Progenitor cell of endocrine pancreas (in vitro differentiated cells): ENCODE data around the gene PRKCD. TPM values are rescaled to one million over a fixed set of nuclear protein-coding genes. Genes with fewer than 3 reads are reported as not detected.

Source experiments
- DNase-seq: peaks from one replicate; pipeline ENCODE4 v3.0.0; 2021; ENCODE audit warnings: low spot score; ENCODE audit not compliant: unreplicated experiment
- H3K27ac Mint-ChIP-seq: 2 replicates; pipeline ENCODE4 v1.8.0; 2021; ENCODE audit warnings: mild to moderate bottlenecking, moderate library complexity, mixed read lengths
- H3K27me3 Mint-ChIP-seq: 2 replicates; pipeline ENCODE4 v1.8.0; 2021; ENCODE audit warnings: mixed read lengths
- H3K36me3 Mint-ChIP-seq: 2 replicates; pipeline ENCODE4 v1.8.0; 2022; ENCODE audit warnings: mixed read lengths; ENCODE audit not compliant: insufficient read depth
- H3K4me1 Mint-ChIP-seq: 2 replicates; pipeline ENCODE4 v1.8.0; 2021; ENCODE audit warnings: low read depth, mixed read lengths
- H3K4me3 Mint-ChIP-seq: 2 replicates; pipeline ENCODE4 v1.8.0; 2021; ENCODE audit warnings: low read depth, mild to moderate bottlenecking, moderate library complexity, mixed read lengths
- H3K9me3 Mint-ChIP-seq: 2 replicates; pipeline ENCODE4 v1.8.0; 2021; ENCODE audit warnings: low read depth, mixed read lengths
- total RNA-seq: library from RNA; stranded (reverse); gene quantifications from 2 replicates; pipeline ENCODE4 v1.2.1, GENCODE V29; 2021
- TF ChIP-seq, protein P1 (sequence below): fragments of 200-600 bp; sonication (generic); IDR thresholded peaks from one replicate; pipeline ENCODE4 v1.5.0; 2021; ENCODE audit warnings: antibody characterized with exemption, mild to moderate bottlenecking; ENCODE audit not compliant: unreplicated experiment

Gene PRKCD
- total RNA-seq, 1 donor from 2014 or later, result 45.8 TPM

DNA sequence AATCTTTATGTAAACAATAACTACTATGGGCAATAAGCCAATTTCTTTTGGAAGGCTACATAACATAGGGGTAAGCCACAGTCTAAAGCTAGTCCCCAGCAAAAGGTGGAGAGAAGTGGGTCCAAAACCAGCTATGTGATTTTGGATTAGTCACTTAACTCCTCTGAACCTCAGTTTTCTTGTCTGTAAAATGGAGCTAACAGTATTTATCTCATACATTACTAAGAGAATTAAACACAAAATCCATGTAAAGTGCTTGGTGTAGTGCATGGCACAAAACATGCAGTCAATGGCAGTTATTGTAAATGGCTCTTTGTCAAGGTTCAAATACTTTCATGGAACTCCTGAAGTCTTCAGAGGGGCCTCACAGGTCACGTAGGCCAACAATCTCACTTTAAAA is 44.1 kb upstream of the PRKCD start:
- Mint-ChIP-seq H3K4me1 (peaks cover 5% of the 10 kb centered on the region), H3K9me3 (no peaks in the 10 kb centered on the region), H3K27ac (no peak overlapping the region), H3K36me3 (peaks cover 5% of the 10 kb centered on the region), H3K4me3 (no peak overlapping the region), H3K27me3 (no peaks in the 10 kb centered on the region)
- TF ChIP-seq, protein P1, sequence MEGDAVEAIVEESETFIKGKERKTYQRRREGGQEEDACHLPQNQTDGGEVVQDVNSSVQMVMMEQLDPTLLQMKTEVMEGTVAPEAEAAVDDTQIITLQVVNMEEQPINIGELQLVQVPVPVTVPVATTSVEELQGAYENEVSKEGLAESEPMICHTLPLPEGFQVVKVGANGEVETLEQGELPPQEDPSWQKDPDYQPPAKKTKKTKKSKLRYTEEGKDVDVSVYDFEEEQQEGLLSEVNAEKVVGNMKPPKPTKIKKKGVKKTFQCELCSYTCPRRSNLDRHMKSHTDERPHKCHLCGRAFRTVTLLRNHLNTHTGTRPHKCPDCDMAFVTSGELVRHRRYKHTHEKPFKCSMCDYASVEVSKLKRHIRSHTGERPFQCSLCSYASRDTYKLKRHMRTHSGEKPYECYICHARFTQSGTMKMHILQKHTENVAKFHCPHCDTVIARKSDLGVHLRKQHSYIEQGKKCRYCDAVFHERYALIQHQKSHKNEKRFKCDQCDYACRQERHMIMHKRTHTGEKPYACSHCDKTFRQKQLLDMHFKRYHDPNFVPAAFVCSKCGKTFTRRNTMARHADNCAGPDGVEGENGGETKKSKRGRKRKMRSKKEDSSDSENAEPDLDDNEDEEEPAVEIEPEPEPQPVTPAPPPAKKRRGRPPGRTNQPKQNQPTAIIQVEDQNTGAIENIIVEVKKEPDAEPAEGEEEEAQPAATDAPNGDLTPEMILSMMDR, result no peak
- no peak for DNase-seq

DNA sequence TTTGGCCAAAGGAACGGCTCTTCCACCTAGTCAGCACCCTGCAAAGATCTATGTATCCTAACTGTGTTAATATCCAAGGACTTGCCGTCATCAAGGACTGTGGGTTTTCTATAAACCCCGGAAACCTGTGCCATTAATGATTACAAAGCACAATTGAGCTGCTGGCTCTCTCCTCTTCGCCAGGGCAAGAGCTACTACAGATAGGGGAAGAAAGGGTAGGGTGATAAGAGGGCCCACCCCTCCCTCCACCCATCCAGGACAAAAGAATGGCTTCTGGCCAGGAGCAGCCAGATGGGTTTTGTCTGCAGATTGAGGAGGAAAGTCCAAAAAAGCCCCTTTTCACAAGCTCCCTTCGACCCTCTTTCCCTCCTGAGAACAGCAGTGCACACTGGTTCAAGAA is 40.7 kb upstream of the PRKCD start:
- Mint-ChIP-seq H3K9me3 (no peaks in the 10 kb centered on the region), H3K4me3 (no peak overlapping the region), H3K4me1 (peaks cover 5% of the 10 kb centered on the region), H3K36me3 (peaks cover 15% of the 10 kb centered on the region), H3K27ac (no peak overlapping the region), H3K27me3 (no peaks in the 10 kb centered on the region)
- TF ChIP-seq, protein P1, result no peak
- no peak for DNase-seq

DNA sequence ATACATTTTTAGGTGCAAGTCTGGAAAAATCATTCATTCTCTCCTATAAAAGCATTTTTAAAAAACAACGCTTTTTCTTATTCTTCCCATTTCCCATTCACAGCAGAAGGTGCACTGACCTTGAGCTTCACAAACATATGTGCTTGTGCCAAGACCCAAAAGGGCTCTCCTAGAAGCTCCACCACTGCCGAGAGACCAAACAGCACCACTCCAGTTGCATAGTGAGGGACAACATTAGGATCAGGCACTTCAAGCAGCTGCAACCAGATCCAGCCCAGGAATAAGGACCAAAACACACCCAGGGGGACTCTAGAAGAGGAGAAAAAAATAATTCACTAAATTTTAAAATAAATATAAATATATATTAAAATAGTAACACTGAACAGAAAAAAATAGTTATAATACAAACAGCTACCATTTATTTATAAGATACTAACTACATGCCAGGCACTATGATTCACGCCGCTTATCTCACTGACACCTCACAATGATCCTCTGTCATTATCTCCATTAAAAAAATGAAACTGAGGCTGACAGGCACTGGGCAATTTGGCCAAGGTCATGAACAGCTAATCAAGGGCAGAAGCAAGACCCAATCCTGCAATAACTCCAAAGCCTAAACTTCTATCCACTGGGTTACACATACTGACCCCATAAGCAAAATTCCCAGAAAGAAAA is 38.6 kb upstream of the PRKCD start:
- TF ChIP-seq, protein P1, result no peak
- H3K36me3 Mint-ChIP-seq, result peaks cover 15% of the 10 kb centered on the region
- no peaks in the 10 kb centered on the region for H3K9me3 Mint-ChIP-seq
- no peaks in the 10 kb centered on the region for H3K27me3 Mint-ChIP-seq
- H3K27ac Mint-ChIP-seq, result no peak overlapping the region
- no peak for DNase-seq
- H3K4me3 Mint-ChIP-seq, result no peak overlapping the region
- peaks cover 5% of the 10 kb centered on the region for H3K4me1 Mint-ChIP-seq

DNA sequence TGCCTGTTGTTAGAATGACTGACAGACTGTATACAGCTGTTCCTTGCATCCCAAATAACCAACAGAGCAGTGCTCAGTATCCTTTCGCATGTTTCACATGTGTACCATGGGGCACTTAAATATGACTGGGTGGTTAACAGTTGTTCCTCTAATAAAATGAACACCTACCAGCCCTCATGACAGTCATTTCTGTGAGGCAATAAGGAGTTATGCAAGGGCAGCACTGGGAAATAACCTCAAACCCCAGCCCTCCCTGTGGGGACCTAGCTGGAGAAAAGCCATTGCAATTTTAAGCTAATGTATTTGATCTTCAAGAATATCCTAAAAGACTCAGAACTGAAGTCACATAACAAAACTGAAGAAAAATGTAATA is 38.1 kb upstream of the PRKCD start:
- Mint-ChIP-seq H3K27me3 (no peaks in the 10 kb centered on the region), H3K4me3 (no peak overlapping the region), H3K4me1 (peaks cover 5% of the 10 kb centered on the region), H3K27ac (no peak overlapping the region), H3K36me3 (peaks cover 15% of the 10 kb centered on the region), H3K9me3 (no peaks in the 10 kb centered on the region)
- no peak for DNase-seq
- TF ChIP-seq, protein P1, result no peak

DNA sequence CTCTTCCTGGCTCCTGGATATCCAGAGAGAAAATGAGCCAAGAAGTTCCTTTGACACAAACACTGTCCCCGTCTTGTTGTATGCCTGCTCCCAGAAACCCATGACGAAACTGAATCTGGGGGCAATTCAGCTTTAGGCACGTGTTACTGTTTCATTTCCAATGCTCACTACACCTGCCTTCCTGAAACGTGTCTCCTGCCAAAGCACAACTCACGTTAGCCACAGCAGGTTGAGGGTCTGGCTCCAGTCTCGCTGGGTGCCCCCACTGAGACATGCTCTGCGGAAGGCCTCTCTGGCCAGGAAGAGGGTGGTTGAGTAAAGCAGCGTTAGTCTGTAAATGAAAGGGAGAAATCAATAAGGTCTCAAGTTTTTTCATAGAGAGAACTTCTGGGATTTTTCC is 37.5 kb upstream of the PRKCD start:
- no peaks in the 10 kb centered on the region for H3K27me3 Mint-ChIP-seq
- peaks cover 5% of the 10 kb centered on the region for H3K4me1 Mint-ChIP-seq
- peaks cover 11% of the 10 kb centered on the region for H3K36me3 Mint-ChIP-seq
- H3K4me3 Mint-ChIP-seq, result no peak overlapping the region
- DNase-seq, result no peak
- TF ChIP-seq, protein P1, result no peak
- H3K27ac Mint-ChIP-seq, result no peak overlapping the region
- H3K9me3 Mint-ChIP-seq, result no peaks in the 10 kb centered on the region
